ENCODE data around the gene GSTT2B. TPM values are rescaled to one million over a fixed set of nuclear protein-coding genes. Genes with fewer than 3 reads are reported as not detected.

GSTT2B gene
- total and polyA plus RNA-seq, 2 donors (not counting 3 experiments of a cell fraction or from before 2014, with no cell fraction given): 33.6 to 36.1 TPM

DNA sequence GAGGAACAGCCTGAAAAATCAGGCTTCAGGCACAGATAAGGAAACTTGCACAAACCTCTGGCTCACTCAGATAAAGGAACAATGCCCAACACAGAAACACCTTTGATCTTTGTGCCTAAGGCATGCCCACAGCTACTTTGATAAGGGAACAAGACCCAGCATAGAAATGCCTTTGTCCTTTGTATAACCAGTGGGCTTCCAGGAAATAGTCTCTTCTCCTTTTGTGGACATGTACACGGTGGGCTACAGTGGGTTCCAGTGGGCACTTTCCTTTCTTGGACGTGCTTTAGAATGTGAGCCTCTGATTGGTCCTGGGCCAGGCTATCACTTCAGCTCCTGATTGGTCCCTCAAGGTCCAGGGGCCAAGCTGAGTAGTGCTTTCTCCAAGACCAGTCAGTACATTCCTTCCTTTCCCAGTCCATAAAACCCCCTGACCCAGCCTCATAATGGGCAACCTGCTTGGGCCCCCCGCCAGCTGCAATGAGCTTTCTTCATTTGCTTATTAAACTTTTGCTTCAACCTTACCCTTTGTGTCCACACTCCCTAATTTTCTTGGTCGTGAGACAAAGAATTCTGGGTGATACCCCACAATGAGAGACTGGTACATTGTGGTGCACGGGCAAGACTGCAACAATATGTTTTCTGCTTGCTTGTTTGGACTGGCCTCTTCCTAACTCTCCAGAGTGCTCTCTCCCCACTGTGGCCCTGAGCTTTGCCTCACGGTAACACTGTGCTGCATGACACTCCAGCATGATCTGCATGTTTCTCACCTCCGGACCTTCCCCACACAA, 48.4 kb upstream of the GSTT2B start:
- BruUV-seq (replicated peaks): no TSS peak
- CTCF ChIA-PET: no interaction called here
- no peak overlapping the region for H3K9ac ChIP-seq (replicated peaks; ENCODE audit: extremely low read depth, insufficient read depth, low read length)
- no peaks in the 10 kb centered on the region for H4K20me1 ChIP-seq (replicated peaks; ENCODE audit: control insufficient read depth, extremely low read depth, insufficient read depth, low read length)
- TF ChIP-seq GATA2 (IDR thresholded peaks at IDR 0.05; ENCODE audit: insufficient read depth, insufficient read length, low read depth, low read length): no peak
- TF ChIP-seq FOS (IDR thresholded peaks at IDR 0.05; ENCODE audit: borderline replicate concordance, insufficient read depth, low read length): no peak
- TF ChIP-seq, protein P1, sequence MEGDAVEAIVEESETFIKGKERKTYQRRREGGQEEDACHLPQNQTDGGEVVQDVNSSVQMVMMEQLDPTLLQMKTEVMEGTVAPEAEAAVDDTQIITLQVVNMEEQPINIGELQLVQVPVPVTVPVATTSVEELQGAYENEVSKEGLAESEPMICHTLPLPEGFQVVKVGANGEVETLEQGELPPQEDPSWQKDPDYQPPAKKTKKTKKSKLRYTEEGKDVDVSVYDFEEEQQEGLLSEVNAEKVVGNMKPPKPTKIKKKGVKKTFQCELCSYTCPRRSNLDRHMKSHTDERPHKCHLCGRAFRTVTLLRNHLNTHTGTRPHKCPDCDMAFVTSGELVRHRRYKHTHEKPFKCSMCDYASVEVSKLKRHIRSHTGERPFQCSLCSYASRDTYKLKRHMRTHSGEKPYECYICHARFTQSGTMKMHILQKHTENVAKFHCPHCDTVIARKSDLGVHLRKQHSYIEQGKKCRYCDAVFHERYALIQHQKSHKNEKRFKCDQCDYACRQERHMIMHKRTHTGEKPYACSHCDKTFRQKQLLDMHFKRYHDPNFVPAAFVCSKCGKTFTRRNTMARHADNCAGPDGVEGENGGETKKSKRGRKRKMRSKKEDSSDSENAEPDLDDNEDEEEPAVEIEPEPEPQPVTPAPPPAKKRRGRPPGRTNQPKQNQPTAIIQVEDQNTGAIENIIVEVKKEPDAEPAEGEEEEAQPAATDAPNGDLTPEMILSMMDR (IDR thresholded peaks at IDR 0.05; ENCODE audit: extremely low read depth in 1 of 2, insufficient read depth in 1 of 2, low read depth in 1 of 2, low read length in 2 of 2): no peak
- no peak for TF ChIP-seq JUN (IDR thresholded peaks at IDR 0.05; ENCODE audit: borderline replicate concordance, insufficient read depth, insufficient read length, low read depth)
- no peak for TF ChIP-seq POLR2A (IDR thresholded peaks at IDR 0.05; ENCODE audit: low read depth, low read length)
- TF ChIP-seq EZH2 (IDR thresholded peaks at IDR 0.05; ENCODE audit: borderline replicate concordance, low read depth, low read length, severe bottlenecking): no peak
- TF ChIP-seq, protein P2, sequence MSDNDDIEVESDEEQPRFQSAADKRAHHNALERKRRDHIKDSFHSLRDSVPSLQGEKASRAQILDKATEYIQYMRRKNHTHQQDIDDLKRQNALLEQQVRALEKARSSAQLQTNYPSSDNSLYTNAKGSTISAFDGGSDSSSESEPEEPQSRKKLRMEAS (IDR thresholded peaks at IDR 0.05; ENCODE audit: insufficient read depth, insufficient read length): no peak
- no peak for TF ChIP-seq POLR2AphosphoS5 (IDR thresholded peaks at IDR 0.05; ENCODE audit: insufficient read depth, low read depth, low read length)
- TF ChIP-seq MYC (IDR thresholded peaks at IDR 0.05; ENCODE audit: low read depth, low read length): no peak
- intact Hi-C loops (cut with micrococcal nuclease) (loop anchor here (5.0 kb wide), 1 partner anchor 148 kb away; no protein-coding TSS in a partner anchor), dilution Hi-C loops (cut with MboI; ENCODE audit: extremely low pct_ligation_motif_present, low sequenced_read_pairs) (no loop called here)
- H2AFZ ChIP-seq (ENCODE audit: low read depth, low read length): no peak overlapping the region
- H3K36me3 ChIP-seq (ENCODE audit: control insufficient read depth in 2 of 2, extremely low read depth in 1 of 2, insufficient read depth in 2 of 2, low read length in 2 of 2): no peaks in the 10 kb centered on the region
- peaks cover 21% of the 10 kb centered on the region for H3K79me2 ChIP-seq (ENCODE audit: control insufficient read depth, insufficient read depth, low read length)
- H3K9me3 ChIP-seq (replicated peaks; ENCODE audit: control insufficient read depth, insufficient read depth, low read length): no peaks in the 10 kb centered on the region
- no peak overlapping the region for H3K27ac ChIP-seq (ENCODE audit: insufficient read depth, low read depth, low read length)
- H3K9me1 ChIP-seq (replicated peaks; ENCODE audit: control insufficient read depth, extremely low read depth, insufficient read depth, low read length): no peaks in the 10 kb centered on the region
- POLR2A ChIA-PET: no interaction called here
- DNase-seq (ENCODE audit: low read depth, low spot score) (no peak), FAIRE-seq (no peak)
- H3K4me3 ChIP-seq (replicated peaks in 1 of 3; ENCODE audit: insufficient read depth in 1 of 3, low read depth in 1 of 3, low read length in 3 of 3): no peak overlapping the region
- peaks cover 5% of the 10 kb centered on the region for H3K4me1 ChIP-seq (ENCODE audit: control insufficient read depth, extremely low read depth, insufficient read depth, low read length)
- no peaks in the 10 kb centered on the region for H3K27me3 ChIP-seq (ENCODE audit: control insufficient read depth in 2 of 2, insufficient read depth in 2 of 2, low read length in 2 of 2)
- H3K4me2 ChIP-seq (ENCODE audit: insufficient read depth, low read length): no peak overlapping the region
